A204.1 (cell line): ENCODE data around the gene DPM1.

Experiments
- FAIRE-seq: peaks from 2 replicates; lab custom pipeline; 2012; peaks lifted over from hg19 to GRCh38; lab: Jason Lieb, UNC

DPM1 gene

GRCh38 chr20:50895111-50895830 lies 63.1 kb downstream of the DPM1 start:
- no peak for FAIRE-seq

- no peak for FAIRE-seq
These were observed 64.7 kb downstream of the DPM1 start for GRCh38 chr20:50893620-50894019.

GRCh38 chr20:50892394-50892793 lies 65.9 kb downstream of the DPM1 start:
- FAIRE-seq: no peak

DNA sequence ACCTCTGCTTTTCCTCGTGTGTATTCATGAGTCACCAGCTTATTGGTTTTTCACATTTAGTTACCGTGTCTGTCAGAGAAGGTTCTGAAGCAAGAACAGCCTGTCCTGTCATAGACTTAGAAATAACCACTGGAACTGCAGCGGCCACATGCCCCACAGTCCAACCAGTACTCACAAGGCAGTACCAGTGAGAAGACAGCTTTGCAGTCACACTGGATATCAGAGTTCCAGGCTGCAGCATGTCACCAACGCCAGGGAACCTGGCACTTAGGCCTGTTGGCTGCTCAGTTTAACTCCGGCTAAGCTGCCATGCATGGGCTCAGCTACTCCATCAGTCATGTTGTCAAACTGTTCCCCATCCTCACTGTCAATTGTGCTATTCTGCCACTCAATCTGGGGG lies 67.2 kb downstream of the DPM1 start:
- FAIRE-seq: no peak

DNA sequence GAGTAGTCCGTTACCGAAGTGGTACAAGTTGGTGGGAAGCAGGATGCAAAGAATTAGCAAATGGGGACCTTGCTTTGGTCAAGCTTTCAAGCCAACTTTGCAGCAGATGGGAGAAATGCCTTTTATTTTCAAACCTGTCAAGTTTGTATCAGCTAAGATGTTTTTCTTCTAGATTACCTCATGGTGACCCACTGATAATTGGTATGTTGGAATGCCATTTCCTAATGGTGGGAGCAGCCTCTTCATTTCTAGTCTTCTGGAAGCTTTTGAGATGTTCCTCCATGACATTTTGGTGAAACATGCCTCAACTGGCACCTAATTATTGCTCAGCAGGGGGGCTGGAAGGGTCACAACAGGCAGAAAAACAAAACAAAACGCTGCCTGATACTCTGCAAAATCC lies 70.8 kb downstream of the DPM1 start:
- no peak for FAIRE-seq

GRCh38 chr20:50886184-50886790 lies 72.0 kb downstream of the DPM1 start:
- no peak for FAIRE-seq

GRCh38 chr20:50885781-50886180 lies 72.6 kb downstream of the DPM1 start:
- FAIRE-seq: no peak

- no peak for FAIRE-seq
These were observed 73.3 kb downstream of the DPM1 start for GRCh38 chr20:50885068-50885467.
